HEK293 (cell line): Measurements from ENCODE around the gene ITGA11.

Experiments
- CTCF ChIA-PET: fragments of 350-600 bp; formaldehyde crosslinking; extraction: SDS; loops from one replicate; lab custom pipeline; 2021; ENCODE audit warnings: antibody characterized with exemption; lab: Yijun Ruan, JAX
- POLR2A ChIA-PET: fragments of 300-600 bp; formaldehyde crosslinking; extraction: SDS; loops from one replicate; lab custom pipeline; 2020; ENCODE audit warnings: antibody characterized with exemption, inconsistent platforms; lab: Yijun Ruan, JAX
- H3K27ac ChIP-seq: fragments of 200-500 bp; sonication (Bioruptor generic); 2 replicates; pipeline ENCODE4 v1.5.1; 2014; ENCODE audit warnings: low read depth, low read length, control low read depth, inconsistent platforms; ENCODE audit errors: extremely low read depth
- H3K36me3 ChIP-seq, 2 experiments: fragments of 200-500 bp in 1 of 2; sonication (Bioruptor generic) in 1 of 2; 1 replicate in 1 of 2; 2 replicates in 1 of 2; pipeline ENCODE4 v1.5.1; 2014 to 2017; ENCODE audit warnings: inconsistent platforms in 2 of 2, low read length in 2 of 2; ENCODE audit not compliant: control insufficient read depth in 2 of 2, insufficient read depth in 1 of 2
- H3K4me1 ChIP-seq: fragments of 200-500 bp; sonication (Bioruptor generic); 2 replicates; pipeline ENCODE4 v1.5.1; 2014; ENCODE audit warnings: mild to moderate bottlenecking, low read length, inconsistent platforms; ENCODE audit not compliant: control insufficient read depth, insufficient read depth
- H3K4me3 ChIP-seq: 2 replicates; pipeline ENCODE4 v1.5.1; 2011; ENCODE audit warnings: low read depth, mild to moderate bottlenecking, control low read depth, low read length, moderate library complexity
- H3K9me3 ChIP-seq: fragments of 200-500 bp; sonication (Bioruptor generic); 2 replicates; pipeline ENCODE4 v1.5.1; 2014; ENCODE audit warnings: low read depth, low read length, inconsistent platforms; ENCODE audit not compliant: control insufficient read depth, insufficient read depth
- BCL11A ChIP-seq: fragments of 450-650 bp; formaldehyde crosslinking; IDR thresholded peaks from 2 replicates; pipeline ENCODE4 v1.5.1; 2016; ENCODE audit warnings: low read depth, missing biosample characterization, missing genetic modification characterization
- GLIS1 ChIP-seq: fragments of 450-650 bp; formaldehyde crosslinking; IDR thresholded peaks from 2 replicates; pipeline ENCODE4 v1.5.1; 2016; ENCODE audit warnings: missing biosample characterization, missing genetic modification characterization
- KLF7 ChIP-seq: fragments of 450-650 bp; formaldehyde crosslinking; IDR thresholded peaks from 2 replicates; pipeline ENCODE4 v1.5.1; 2016; ENCODE audit warnings: missing biosample characterization, missing genetic modification characterization, borderline replicate concordance
- MEIS1 ChIP-seq: sonication (generic); formaldehyde crosslinking; IDR thresholded peaks from 2 replicates; pipeline ENCODE4 v1.8.1; 2022; ENCODE audit warnings: missing genetic modification reagents, mild to moderate bottlenecking, borderline replicate concordance
- MZF1 ChIP-seq: fragments of 450-650 bp; formaldehyde crosslinking; IDR thresholded peaks from 2 replicates; pipeline ENCODE4 v1.5.1; 2017; ENCODE audit warnings: missing biosample characterization, missing genetic modification characterization, borderline replicate concordance
- ZFP69B ChIP-seq: fragments of 450-650 bp; formaldehyde crosslinking; IDR thresholded peaks from 2 replicates; pipeline ENCODE4 v1.5.1; 2016; ENCODE audit warnings: missing biosample characterization, missing genetic modification characterization
- ZNF121 ChIP-seq: fragments of 450-650 bp; formaldehyde crosslinking; IDR thresholded peaks from 2 replicates; pipeline ENCODE4 v1.5.1; 2016; ENCODE audit warnings: missing biosample characterization, missing genetic modification characterization
- ZNF133 ChIP-seq: fragments of 450-650 bp; formaldehyde crosslinking; IDR thresholded peaks from 2 replicates; pipeline ENCODE4 v1.5.1; 2016; ENCODE audit warnings: missing biosample characterization, missing genetic modification characterization
- ZNF175 ChIP-seq: fragments of 450-650 bp; formaldehyde crosslinking; IDR thresholded peaks from 2 replicates; pipeline ENCODE4 v1.5.1; 2016; ENCODE audit warnings: missing biosample characterization, missing genetic modification characterization
- ZNF354C ChIP-seq: fragments of 450-650 bp; formaldehyde crosslinking; IDR thresholded peaks from 2 replicates; pipeline ENCODE4 v1.5.1; 2016; ENCODE audit warnings: missing biosample characterization, missing genetic modification characterization, low read depth, borderline replicate concordance
- ZNF530 ChIP-seq: fragments of 450-650 bp; formaldehyde crosslinking; IDR thresholded peaks from 2 replicates; pipeline ENCODE4 v1.5.1; 2016; ENCODE audit warnings: low read depth, missing biosample characterization, missing genetic modification characterization
- ZNF548 ChIP-seq: fragments of 450-650 bp; formaldehyde crosslinking; IDR thresholded peaks from 2 replicates; pipeline ENCODE4 v1.5.1; 2016; ENCODE audit warnings: missing biosample characterization, missing genetic modification characterization
- ZNF555 ChIP-seq: fragments of 450-650 bp; formaldehyde crosslinking; conservative IDR thresholded peaks from 2 replicates; pipeline ENCODE4 v1.5.1; 2017; ENCODE audit warnings: missing biosample characterization, mild to moderate bottlenecking, missing genetic modification characterization, inconsistent platforms
- ZNF596 ChIP-seq: fragments of 450-650 bp; IDR thresholded peaks from 2 replicates; pipeline ENCODE4 v1.5.0; 2018; ENCODE audit warnings: missing biosample characterization, mild to moderate bottlenecking, missing genetic modification characterization, moderate library complexity
- ZNF624 ChIP-seq: fragments of 450-650 bp; formaldehyde crosslinking; IDR thresholded peaks from 2 replicates; pipeline ENCODE4 v1.5.1; 2017; ENCODE audit warnings: missing biosample characterization, missing genetic modification characterization
- ZNF654 ChIP-seq: fragments of 450-650 bp; formaldehyde crosslinking; IDR thresholded peaks from 2 replicates; pipeline ENCODE4 v1.5.1; 2016; ENCODE audit warnings: low read depth, missing biosample characterization, missing genetic modification characterization
- ZSCAN5A ChIP-seq: fragments of 450-650 bp; formaldehyde crosslinking; IDR thresholded peaks from 2 replicates; pipeline ENCODE4 v1.5.1; 2016; ENCODE audit warnings: missing biosample characterization, missing genetic modification characterization
- TF ChIP-seq, protein P1 (sequence below): fragments of 450-650 bp; IDR thresholded peaks from 2 replicates; pipeline ENCODE4 v1.5.1; 2018; ENCODE audit warnings: missing biosample characterization, missing genetic modification characterization

ITGA11 gene

DNA sequence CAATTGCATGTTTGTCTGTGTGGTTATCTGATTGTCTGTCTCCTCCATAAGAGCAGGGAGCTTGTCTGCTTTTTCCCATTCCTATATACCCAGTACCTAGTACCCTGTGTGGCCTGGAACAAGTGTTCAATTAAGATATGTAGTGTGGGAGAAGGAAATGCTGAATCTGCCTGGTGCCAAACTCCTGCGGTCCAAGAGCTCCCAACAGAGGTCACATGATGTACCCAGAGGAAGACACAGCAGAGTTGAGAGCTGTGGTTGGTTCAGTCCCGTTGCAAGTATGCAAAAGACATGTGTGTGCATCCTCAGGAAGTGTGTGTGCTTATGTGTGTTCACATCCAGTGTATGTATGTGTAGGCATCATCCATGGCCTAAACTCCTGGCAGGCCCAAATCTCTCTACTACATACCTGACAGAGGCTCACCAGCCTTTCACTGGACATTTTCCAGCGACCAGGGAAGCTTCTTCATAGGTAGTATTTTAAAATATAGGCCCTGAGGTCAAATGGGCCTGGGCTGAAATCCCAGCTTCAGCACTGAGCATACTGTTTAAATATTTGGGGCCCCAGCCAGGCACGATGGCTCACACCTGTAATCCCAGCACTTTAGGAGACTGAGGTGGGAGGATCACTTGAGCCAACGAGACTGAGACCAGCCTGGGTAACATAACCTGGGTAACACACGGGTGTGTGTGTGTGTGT is 34.0 kb upstream of the ITGA11 start:
- no peak overlapping the region for H3K4me3 ChIP-seq
- ChIA-PET CTCF (interaction anchor here (0.6 to 1.3 kb wide), 4 partner anchors 84 to 409 kb away, joined by 3 read pairs; no protein-coding TSS in a partner anchor), POLR2A (interaction anchor here (0.8 kb wide), 1 partner anchor 124 kb away, joined by 6 read pairs; no protein-coding TSS in a partner anchor)
- no peaks in the 10 kb centered on the region for H3K36me3 ChIP-seq
- H3K4me1 ChIP-seq, result no peaks in the 10 kb centered on the region
- no peak for TF ChIP-seq ZNF555
- TF ChIP-seq ZNF133, result no peak
- TF ChIP-seq MZF1 (tag by site-specific recombination), result no peak
- TF ChIP-seq MEIS1 (CRISPR knock-in tag), result no peak
- no peak for TF ChIP-seq ZNF596
- no peak for TF ChIP-seq ZNF175
- no peak for TF ChIP-seq ZNF624
- H3K9me3 ChIP-seq, result no peaks in the 10 kb centered on the region
- no peak overlapping the region for H3K27ac ChIP-seq

DNA sequence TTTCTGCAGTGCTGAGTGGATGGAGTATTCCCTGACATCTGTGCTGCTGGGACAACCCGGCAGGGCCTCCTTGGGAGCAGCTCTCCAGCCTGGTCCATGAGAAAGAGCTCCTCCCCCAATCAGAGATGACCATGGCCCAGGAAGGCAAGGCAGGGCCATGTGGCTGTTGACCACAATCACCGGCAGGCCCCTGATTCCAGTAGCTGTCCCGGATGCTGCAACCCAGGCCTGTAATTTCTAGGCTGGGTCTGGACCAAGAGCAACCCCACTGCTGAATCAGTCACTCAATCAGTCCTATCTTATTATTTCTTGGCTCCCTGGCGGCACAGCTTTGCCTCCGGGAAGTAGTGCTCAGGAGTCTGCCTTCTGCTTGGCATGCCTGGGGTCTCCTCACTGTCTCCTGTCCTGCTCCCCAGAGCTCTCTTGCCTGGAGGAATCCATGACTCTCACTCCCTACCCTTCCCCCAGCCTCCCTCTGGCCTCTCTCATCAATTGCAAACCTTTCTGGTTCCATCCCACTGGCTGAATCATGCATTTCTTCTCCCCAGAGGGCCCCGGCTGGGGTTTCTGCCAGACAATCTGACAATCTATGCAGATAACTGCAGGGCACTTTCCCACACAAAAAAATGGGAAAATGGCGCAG is 32.6 kb upstream of the ITGA11 start:
- H3K9me3 ChIP-seq, result no peaks in the 10 kb centered on the region
- no peak overlapping the region for H3K4me3 ChIP-seq
- CTCF ChIA-PET, result interaction anchor here (0.6 to 0.7 kb wide), 3 partner anchors 85 to 321 kb away, joined by 3 read pairs; no protein-coding TSS in a partner anchor
- TF ChIP-seq ZFP69B (tag by site-specific recombination) (no peak), ZNF121 (tag by site-specific recombination) (no peak), ZNF530 (tag by site-specific recombination) (no peak), ZSCAN5A (tag by site-specific recombination) (no peak), ZNF654 (tag by site-specific recombination) (no peak), GLIS1 (no peak), KLF7 (tag by site-specific recombination) (no peak), BCL11A (tag by site-specific recombination) (no peak)
- TF ChIP-seq, protein P1, sequence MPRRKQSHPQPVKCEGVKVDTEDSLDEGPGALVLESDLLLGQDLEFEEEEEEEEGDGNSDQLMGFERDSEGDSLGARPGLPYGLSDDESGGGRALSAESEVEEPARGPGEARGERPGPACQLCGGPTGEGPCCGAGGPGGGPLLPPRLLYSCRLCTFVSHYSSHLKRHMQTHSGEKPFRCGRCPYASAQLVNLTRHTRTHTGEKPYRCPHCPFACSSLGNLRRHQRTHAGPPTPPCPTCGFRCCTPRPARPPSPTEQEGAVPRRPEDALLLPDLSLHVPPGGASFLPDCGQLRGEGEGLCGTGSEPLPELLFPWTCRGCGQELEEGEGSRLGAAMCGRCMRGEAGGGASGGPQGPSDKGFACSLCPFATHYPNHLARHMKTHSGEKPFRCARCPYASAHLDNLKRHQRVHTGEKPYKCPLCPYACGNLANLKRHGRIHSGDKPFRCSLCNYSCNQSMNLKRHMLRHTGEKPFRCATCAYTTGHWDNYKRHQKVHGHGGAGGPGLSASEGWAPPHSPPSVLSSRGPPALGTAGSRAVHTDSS, result no peak
- POLR2A ChIA-PET, result no interaction called here
- no peaks in the 10 kb centered on the region for H3K36me3 ChIP-seq
- H3K4me1 ChIP-seq, result no peaks in the 10 kb centered on the region
- no peak overlapping the region for H3K27ac ChIP-seq

GRCh38 chr15:68463996-68464395 is 32.0 kb upstream of the ITGA11 start:
- Histone ChIP-seq H3K27ac (no peak overlapping the region), H3K9me3 (no peaks in the 10 kb centered on the region), H3K36me3 (no peaks in the 10 kb centered on the region), H3K4me1 (no peaks in the 10 kb centered on the region), H3K4me3 (no peak overlapping the region)
- CTCF ChIA-PET, result interaction anchor here (0.6 kb wide), 2 partner anchors 48 to 321 kb away, joined by 3 read pairs; no protein-coding TSS in a partner anchor
- POLR2A ChIA-PET, result no interaction called here
- TF ChIP-seq ZNF548 (tag by site-specific recombination), result no peak
- TF ChIP-seq ZNF354C (tag by site-specific recombination), result no peak
- TF ChIP-seq, protein P1, result no peak
